Epidermal melanocyte (primary cell): ENCODE measurements around the gene ZNF48.
A peak's percentile ranks its signal among the peaks of the same experiment; 100 is the strongest.

Source experiments
- DNase-seq: peaks from one replicate; pipeline ENCODE4 v3.0.0; 2011; ENCODE audit warnings: low spot score; ENCODE audit not compliant: insufficient read length

ZNF48 gene

DNA sequence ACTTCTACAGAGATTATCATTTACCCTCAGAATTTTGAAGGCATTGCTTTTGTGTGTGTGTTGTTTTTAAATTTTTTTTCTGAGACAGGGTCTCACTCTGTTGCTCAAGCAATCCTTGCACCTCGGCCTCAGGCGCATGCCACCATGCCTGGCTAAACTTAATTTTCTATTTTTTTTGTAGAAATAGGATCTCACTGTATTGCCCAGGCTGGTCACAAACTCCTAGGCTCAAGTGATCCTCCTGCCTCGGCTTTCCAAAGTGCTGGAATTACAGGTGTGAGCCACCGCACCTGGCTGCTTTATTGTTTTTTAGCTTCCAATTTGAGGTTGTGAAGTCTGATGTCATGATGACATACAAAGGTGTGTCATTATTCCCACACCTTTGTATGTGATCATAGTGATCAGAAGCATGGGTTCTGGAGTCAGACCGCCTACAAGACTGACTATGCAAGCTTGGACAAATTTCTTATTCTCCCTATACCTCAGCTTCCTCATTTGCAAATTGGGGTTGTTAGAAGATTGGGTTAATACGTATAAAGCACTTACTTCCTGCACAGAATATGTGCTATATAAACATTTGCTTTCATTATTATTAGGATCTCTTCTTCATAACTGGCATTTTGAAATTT, 44.6 kb downstream of the ZNF48 start:
- no peak for DNase-seq

DNA sequence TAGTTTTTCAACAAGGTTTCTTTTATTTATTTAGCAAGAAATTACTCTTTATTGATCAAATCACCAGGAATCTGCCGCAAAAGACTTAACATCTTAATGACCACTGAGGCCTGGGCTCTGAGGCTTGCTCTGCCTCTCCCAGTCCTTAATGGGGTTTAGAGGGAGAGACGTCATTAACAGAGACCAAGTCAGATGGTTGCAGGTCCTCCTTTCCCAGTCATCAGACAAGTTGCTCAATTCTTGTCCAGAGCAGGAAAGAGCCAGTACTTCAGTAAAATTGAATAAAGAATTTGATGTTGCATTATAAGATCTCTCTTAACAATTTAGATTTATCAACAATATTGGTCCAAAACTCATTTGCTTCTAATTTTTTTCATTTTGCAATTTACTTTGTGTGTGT, 48.4 kb downstream of the ZNF48 start:
- no peak for DNase-seq

DNA sequence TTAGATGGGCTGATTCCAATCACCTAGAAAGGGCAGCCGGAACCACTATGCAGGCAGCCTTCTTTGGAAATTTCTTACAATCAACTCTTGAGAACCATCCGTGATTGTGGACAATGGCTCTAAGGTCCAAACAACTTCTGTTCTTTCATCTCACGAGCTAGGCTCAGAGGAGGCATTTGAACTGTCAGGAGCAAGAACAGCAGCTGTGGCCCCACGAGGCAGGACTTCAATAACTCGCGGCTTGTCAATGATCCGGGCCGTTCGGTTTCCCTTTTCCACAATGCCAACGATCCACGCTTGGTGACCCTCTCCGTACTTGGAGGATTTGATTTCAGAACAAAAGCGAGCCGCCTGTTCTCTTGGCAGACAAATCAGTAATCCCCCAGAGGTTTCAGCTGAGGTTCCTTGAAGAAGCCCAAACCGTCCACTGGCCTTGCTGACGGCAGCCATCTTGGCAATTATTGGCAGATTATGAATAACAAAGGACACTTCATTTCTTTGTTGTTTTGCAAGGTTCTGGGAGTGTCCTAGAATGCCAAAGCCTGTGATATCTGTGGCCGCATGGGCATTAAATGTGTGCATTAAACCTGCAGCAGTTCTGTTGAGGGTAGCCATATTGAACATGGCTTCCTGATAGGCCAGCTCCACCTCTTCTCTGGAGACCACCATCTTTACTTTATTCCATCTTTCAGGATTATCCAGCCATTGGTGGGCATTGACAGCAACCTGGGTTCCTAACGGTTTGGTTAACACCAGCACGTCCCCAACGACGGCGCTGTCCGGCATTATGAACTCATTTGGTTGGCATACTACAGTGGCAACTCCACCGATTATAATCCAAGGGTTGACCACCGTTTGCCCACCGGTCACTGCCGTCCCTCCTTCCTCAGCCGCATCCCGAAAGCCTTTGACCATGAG, 49.3 kb downstream of the ZNF48 start:
- no peak for DNase-seq

DNA sequence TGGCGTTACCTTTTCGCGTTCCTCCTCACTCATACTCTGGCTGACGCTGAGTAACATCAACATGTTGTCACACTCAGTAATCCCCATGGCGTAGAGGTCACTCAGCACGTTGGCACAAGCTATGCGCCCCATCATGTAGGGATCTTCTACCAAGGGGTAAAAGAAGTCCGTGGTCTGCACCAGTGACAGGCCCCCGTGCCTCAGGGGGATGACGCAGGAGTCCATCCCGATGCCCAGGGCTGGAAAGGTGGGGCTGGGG, 49.9 kb downstream of the ZNF48 start:
- no peak for DNase-seq

DNA sequence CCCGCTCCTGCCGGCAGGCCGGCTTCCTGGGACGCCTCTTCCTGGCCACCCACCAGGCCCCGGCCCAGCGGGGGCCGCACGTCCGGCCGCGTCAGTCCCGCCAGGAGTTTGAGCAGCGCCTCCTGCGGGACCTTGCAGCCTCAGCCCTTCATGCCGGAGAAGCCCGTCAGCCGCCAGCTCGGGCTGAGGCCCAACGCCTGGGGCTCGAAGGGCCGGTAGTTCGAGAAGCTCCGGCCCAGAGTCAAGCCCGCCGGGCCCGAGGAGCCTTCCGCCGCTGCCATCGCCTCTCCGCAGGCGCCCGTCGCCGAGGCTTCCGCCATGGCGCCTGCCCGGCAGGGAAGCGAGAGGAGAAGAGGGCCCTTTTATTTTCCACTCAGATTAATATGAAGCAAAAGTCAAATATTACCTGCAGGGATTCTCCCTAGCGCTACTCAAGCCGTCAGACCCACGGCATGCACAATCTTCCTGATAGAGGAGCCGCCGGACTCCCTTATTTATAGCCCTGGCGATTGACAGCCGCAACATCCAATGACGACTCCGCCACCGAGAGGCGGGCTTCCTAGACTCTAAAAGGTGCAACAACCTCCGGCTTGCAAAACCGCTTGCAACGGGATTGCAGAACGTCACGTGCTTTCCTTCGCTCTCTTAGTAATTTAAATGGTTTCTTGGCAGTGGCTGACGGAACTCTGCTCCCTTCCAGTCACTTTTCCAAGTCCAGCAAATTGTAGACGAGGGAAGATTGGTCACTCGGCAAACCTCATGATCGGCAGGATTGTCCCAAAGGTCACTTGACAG, 50.4 kb downstream of the ZNF48 start, which contains the start of gene SEPHS2:
SEPHS2 (minus strand) TSS at position 467 of the 795 bp plus-strand sequence; CDS start at position 320, 147 bp downstream.
- DNase-seq, result peak; percentile 91

DNA sequence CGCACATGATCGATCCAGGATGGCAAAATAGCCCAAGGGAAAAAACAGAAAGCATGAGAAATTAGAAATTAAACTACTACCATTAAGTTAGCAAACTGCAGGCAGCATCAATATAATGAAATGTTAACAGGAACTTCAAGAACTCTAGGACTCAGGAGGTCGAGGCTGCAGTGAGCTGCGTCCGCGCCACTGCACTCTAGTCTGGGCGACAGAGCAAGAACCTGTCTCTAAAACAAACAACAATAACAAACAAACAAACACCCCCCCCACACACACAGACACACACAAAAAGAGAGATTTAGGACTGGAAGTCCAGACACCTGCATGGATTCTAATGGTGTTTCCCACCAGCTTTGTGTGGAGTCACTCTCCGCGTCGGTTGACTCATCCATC, 51.0 kb downstream of the ZNF48 start:
- DNase-seq, result no peak

DNA sequence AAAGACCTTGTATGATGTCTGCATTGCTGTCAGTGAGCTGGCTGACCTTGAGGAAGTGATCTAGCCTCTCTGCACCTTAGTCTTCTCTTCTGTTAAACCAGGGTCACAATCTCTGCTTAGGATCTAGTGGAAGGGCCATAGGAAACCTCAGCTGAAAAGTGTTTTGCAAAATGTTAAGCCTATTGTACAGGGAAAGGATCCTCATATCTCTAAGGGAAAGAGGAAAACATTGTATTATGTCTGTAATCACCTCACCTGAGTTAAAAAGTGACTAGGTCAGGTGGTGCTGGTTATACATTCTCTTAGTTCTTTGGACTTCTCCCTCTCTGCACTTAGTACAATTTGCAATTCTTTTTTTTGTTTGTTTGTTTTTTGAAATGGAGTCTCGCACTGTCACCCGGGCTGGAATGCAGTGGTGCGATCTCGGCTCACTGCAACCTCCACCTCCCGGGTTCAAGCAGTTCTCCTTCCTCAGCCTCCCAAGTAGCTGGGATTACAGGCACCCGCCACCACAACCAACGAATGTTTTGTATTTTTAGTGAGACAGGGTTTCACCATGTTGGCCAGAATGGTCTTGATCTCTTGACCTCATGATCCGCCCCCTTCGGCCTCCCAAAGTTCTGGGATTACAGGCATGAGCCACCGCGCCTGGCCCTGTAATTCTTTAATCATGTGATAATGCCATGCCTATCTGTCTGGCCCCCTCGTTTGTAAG, 52.4 kb downstream of the ZNF48 start:
- DNase-seq, result no peak

DNA sequence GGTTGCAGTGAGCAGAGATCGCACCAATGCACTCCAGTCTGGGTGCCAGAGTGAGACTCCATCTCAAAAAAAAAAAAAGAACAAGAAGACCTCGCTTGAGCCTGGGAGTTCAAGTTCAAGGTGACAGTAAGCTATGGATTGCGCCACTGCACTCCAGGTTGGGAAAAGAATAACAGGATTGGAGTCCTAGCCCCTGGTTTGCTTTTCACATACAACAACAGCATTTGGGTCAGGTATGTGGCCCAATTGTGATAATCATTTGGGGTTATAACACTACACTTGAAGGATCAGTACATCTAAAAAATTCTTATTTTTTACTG, 53.9 kb downstream of the ZNF48 start:
- no peak for DNase-seq
